Dermis blood vessel endothelial cell (primary cell): ENCODE data around the gene TRMT2A. TPM values are rescaled to one million over a fixed set of nuclear protein-coding genes. Genes with fewer than 3 reads are reported as not detected.
"Not testable (repeated sequence)": the region's sequence is repeated elsewhere in the genome, so short reads cannot be mapped to it uniquely, and the experiment has no call there.

Experiments used
- DNase-seq: peaks from one replicate; pipeline ENCODE4 v3.0.0; 2010
- total RNA-seq: library from RNA; depleted of rRNA; stranded (reverse); fragments of >200 nt; gene quantifications from 2 replicates; pipeline ENCODE4 v1.2.3, GENCODE V29; 2014

The TRMT2A gene
- total RNA-seq, 1 donor from 2014 or later, result 48.8 TPM

DNA sequence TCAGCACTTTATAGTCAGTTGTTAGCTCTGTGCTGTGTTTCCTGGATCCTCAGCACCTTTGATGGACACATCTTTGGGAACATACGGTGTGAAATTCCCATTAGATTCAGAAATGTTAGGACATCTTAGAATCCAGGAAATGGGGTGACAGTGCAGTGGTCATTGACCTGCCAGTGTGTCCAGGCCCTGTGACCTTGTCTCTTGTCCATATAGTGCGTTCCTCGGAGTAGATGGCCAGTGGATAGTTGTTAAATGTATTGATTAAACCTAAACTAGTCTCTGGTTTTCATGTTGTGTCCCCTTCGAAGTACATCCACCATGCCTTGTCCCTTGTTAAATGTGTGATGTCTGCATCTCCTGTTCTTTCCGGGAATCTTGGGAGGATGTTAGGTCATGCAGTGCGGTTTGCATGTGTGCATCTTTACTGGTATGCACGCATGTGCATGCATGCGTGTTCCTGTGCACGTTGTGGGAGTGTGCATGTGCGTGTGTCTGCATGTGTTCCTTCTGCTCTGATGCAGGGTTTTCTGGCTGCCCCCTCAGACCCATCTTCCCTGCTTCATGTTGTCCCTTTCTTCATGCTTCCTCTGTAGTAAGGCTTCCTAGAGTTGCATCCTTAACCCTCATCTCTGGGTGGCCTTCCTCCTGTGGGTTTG lies 33.0 kb downstream of the TRMT2A start:
- no peak for DNase-seq

DNA sequence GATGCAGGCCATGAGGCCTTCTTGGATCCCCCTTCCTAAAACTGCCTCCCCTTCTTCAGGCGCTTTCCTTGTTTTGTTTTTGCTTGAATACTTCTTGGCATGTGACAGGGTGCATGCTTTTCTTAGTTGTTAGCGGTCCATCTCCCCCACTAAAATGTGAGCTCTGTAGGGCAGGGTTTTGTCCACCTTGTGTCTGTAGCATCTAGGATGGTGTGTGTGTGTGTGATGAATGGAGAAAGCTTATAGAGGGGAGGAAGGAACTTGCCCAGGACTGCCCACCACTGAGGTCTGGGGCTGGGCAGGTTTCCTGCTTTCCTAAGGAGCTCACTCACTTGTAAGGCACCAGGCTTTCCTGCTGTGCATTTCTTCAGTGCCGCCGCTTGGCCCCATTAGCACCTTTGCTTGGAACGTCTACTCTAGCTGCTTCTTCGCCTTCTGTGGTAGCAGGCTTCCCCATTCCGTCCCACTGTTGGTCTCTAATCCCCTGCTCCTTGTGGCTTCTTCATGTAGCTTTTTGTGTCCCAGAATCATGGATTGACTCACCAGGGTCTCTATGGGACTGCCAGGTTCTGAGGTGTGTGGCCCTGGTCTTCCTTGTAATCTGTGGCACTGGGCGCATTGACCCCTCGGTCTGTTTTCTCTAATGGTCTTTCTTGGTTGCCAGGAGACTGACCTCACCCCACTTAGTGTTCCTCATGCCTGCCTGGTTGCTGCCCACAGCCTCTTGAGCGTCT lies 33.7 kb downstream of the TRMT2A start:
- peak; percentile 9 for DNase-seq

DNA sequence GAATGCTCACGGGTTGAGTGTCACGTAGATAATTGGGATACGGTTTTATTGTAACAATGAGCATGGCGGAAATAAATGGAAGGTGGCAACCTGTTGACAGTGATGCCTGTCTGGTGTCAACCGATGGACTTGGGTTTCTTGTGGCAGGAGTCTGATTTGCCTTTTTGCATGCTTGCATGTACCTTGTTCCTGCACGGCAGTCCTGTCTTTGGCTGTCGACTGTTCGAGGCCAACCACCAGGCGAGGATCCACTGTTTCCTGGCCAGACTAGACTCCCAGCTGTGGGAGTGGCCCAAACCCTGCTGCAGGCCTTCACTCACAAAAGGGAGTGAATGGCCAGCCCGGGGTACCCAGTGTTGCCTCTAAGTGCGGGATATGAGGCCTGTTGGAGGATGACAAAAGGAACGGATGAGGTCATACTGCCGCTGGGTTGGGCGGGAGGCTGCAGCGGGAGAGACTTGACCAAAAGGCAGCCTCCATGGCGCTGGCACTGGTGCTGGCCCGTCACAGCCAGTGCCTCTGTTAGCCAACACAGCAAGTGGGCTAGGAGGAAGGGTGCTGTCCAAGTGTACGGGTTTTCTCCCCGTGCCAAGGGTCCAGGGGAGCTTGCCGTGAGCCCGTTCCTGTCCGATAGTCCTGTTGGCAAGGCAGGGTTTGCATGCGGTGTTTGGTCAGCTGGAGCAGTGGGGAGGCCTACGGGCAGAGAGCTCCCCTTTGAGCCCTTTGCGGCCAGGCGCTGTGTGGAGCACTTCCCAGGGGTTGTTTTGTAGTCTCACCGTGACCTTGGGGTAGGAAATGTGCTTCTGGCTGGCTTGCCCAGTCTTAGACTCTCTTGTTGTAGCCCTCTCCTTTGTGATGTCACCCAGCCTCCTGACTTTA lies 36.0 kb downstream of the TRMT2A start:
- peak; percentile 75 for DNase-seq

DNA sequence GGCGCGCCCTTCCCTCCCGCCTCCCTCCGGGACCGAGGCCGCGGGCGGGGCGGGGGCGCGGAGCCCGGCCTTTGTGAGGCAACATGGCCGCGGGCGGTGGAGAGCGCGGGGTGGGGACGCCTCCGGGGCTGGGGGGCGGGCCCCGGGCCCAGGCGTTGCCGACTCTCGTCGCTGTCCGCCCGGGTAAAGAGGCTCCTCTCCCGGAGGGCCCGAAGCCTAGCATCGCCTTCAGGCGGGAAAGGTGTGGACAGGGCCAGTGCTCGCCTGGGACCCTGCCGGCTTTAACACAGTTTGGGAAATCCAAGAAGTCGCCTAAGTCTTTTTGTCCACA lies 36.6 kb downstream of the TRMT2A start:
- DNase-seq, result peak; percentile 64

DNA sequence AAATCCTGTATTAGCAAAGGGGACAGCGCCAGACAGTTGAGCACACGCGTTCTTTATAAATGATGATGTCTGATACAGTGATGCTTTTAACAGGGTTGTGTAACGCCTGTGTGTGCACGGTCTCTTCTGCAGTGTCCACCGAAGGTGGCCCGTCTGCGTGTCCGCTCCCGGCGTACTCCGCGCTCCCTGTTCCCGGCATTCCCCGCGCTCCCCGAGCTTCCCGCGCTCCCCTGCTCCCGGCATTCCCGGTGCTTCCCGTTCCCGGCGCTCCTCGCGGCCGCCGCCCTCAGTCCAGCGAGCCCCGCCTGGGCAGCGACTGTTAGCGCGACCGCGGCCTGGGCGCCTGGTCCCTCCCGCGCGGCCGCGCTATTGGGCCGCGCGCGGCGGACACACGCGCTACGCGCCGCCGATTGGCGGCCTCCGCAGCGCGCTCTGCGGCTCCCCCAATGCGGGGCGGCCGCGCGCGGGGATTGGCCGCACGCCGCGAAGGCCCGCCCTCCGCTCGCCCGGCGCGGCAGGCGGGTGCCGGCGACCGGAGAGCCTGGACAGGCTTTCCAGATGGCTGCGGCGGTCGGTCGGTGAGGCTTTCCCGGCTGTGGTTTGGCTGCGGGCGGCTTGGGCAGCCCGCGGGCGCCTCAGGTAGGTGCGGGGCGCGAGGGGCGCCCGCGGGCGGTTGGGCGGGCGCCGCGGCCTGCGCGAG lies 37.1 kb downstream of the TRMT2A start, which contains the start of gene DGCR8:
Gene DGCR8, plus strand, starts transcription at position 497 of the 700 bp plus-strand sequence. CDS start 5,723 bp downstream, outside the sequence.
- peak; percentile 93 for DNase-seq

DNA sequence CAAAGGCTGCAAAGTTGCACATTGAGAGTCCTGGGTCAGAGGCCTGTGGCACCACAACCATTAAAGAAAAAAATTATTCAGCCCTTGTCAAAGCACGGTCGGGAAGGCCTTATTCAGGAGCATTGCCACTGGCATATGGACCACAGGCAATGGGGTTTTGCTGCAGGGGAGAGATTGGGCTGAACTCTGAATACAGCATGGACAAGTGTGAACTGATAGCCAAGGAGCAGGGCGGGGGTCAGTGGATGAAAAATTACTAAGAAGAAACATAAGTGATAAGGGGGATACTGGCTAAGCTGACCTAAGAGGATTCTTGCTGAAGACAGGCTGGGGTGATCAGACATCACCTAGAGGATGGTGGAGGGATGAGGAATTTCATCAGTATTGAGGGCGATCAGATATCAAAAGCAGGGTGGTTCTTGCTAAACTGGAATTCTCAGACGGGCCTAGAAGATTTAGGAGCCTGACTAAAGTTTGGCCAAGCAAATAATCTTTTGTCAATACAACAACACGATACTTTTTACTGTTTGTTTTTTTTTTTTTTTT lies 40.3 kb downstream of the TRMT2A start:
- DNase-seq, result no peak

DNA sequence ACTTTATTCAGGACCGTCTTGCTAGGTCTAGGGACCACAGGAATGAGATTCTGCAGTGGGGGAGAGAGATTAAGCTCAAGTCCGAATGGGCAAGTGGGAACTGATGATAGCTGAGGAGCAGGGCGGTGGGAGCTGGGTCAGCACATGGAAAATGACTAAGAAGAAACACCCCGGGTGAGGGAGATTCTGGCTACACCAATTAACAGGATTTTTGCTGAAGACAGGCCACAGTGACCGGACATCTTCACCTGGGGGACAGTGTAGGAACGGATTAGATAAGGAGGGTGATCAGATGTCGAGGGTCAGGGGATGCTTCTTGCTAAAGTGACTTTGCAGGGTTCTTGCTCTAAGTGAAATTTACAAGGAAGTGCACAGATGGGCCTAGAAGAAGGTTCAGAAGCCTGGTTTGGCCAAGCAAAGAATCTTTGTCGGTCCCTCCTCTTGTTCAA lies 45.5 kb downstream of the TRMT2A start:
- DNase-seq, result no peak

DNA sequence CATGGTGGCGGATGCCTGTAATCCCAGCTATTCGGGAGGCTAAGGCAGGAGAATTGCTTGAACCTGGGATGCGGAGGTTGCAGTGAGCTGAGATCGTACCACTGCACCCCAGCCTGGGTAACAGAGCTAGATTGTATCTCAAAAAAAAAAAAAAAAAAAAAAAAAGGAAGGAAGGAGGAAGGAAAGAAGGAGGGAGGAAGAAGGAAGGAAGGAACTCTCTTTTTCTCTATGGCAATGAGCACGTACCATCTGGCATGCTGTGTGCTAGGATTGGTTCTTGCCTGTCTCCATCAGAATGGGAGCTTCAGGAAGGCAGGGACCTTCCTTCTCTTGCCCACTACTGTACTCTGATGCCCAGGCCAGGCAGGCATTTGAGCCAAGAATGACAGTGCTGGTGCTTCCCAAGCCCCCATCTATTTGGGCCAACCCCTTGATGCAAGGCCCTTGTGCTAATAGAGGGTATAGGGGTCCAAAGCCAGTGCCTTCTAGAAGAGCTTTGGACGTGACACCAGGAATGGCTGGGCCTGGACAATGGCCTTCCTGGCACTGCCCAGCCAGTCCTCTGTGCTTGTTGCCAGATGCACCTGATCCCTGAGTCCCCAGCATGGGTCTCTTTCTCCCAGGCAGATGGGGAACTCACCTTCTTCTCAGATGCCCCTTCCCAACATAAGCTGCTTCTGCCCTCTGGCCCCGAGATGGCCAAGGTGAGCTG lies 47.5 kb downstream of the TRMT2A start:
- DNase-seq, result no peak

DNA sequence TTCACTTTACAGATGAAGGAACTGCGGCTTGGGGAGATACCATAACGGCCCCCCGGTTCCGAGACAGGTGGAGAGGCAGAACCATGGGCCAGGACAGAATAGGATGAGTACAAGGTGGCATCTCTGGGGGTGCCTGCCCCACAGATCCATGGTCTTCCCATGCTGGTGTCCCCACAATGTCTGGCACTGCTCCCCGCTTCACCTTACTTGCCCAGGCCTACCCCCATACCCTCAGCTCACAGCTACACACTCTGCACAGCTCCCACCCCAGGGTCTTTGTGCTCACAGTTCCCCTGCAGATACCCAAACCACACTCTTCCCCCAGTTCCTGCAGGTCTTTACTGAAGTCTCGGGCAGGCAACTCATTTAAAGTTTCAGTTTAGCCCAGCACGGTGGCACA lies 48.4 kb downstream of the TRMT2A start:
- DNase-seq, result no peak

DNA sequence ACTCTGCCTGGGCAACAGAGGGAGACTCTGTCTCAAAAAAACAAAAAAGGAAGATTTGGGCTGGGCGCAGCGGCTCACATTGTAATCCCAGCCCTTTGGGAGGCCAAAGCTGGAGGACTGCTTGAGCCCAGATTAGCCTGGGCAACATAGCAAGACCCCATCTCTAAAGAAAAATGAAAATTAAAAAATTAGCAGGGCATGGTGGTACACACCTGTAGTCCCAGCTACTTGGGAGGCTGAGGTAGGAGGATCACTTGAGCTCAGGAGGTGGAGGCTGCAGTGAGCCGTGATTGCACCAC lies 49.7 kb downstream of the TRMT2A start:
- not testable (repeated sequence) for DNase-seq

DNA sequence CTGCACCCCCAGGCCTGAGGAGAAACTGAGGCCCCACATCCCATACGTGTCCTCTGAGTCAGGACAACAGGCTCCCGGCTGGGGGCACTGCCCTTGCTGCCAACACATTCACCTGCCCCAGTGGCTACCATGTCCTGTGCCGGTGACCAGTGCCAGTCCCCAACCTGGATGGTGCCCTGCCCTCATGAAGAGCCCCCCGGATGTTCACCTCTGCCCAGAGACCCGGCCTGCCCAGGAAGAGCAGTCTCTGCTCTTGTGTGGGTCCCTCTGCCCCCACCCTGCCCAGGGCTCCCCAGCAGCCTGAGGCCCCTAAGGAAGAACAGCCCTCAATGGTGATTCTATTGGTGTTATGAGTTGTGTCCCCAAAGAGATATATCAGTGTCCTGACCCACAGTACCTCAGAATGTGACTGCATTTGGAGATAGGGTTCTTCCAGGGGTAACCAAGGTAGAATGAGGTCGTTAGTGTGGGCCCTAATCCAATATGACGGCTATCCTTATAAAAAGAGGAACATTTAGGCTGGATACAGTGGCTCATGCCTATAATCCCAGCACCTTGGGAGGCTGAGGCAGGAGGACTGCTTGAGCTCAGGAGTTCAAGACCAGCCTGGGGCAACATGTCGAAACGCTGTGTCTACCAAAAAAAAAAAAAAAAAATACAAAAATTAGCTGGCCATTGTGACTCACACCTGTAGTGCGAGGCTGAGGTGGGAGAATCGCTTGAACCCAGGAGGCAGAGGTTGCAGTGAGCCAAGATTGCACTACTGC lies 50.2 kb downstream of the TRMT2A start:
- DNase-seq, result no peak

DNA sequence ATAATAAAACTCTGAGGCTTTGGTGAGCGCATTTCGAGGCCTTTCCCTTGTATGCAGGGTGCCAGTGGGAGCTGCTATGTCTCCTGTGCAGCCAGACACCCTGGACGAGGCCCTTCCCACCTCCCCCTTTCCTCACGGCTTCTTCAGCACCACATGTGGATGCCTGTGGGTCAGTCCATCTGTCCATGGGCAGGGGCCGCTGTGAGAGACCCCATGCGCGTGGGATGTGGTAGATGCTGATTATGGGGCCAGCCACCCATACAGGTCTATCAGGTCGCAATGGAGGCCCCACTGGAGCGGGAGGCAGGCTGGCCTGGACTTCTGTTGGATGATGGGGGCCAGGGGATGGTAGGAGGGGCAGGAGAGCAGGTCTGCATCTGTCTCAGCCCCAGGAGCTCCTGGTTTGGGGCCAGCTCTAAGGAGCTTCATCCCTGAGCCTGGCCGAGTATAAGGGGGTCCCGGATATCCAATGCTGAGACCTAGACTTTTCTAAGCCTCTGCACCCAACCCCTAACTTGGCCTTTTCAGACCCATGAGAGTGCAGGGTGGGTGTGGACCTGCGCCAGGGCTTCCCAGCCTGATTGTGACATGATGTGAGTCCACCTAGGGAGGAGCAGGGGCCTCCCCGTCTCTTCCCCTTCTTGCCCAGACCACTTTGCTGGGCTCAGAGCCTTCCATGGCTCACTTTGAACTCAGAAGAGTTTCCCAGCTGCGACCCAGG lies 51.0 kb downstream of the TRMT2A start:
- no peak for DNase-seq

DNA sequence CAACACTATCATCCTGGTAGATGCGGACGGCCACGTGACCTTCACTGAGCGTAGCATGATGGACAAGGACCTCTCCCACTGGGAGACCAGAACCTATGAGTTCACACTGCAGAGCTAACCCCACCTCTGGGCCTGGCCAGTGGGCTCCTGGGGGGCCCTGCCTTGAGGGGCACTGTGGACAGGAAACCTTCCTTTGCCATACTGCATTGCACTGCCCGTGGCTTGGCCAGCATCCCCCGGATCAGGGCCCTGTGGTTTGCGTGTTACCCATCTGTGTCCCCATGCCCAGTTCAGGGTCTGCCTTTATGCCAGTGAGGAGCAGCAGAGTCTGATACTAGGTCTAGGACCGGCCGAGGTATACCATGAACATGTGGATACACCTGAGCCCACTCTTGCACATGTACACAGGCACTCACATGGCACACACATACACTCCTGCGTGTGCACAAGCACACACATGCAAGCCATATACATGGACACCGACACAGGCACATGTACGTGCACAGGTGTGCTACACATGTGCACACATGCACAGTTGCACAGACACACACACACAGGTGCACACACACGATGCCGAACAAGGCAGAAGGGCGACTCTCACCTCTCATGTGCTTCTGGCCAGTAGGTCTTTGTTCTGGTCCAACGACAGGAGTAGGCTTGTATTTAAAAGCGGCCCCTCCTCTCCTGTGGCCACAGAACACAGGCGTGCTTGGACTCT lies 52.3 kb downstream of the TRMT2A start:
- no peak for DNase-seq

DNA sequence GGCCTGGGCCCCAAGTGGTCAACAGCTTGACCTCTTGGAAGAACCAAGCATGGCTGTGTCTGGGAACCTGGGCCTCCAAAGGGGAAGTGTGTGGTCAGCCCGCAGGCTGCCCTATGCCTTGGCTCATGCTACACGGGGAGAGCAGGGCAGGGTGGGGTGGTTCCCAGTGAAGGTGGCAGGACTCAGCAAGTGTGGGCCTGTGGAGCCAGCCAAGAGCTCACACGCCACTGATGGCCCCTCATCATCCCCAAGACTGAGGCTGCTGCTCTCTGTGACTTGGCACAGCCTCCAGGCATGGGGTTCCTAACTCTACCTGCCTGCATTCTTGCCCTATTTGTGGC lies 52.9 kb downstream of the TRMT2A start:
- no peak for DNase-seq

DNA sequence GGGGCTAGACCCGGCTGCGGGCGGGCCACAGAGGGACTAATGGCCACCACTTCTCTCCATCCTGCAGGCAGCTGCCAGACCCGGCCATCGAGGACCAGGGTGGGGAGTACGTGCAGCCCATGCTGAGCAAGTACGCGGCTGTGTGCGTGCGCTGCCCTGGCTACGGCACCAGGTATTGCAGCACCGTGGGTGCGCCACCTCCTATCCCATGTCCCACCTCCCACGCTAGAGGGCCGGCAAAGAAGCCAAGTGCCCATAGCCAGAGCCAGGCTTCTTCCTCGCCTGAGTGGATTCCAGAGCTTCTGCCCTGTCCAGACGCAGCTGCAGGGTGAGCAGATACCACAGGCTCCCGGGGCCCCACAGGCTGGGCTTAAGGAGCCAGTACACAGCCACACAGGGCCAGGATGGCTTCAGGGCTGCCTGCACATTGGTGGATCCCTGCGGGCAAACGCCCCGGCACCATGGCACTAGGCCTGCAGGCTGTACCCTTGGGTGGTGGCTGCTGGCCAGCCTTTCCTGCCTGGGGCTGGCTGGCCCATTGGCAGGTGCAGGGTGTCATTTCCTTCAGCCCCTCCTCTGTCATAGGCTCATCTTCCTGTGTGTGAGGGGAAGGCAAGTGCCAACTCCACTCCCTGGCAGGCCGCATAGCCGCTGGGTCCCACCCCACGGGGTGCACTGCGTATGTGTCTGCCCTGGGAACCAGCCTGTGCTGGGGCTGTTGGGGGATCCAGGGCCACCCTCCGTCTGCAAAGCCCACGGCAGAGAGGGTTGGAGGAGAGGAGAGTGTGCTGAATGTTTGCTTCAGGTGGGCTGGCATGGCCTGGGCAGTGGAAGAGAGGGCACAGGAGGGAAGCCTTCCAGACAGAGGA lies 53.5 kb downstream of the TRMT2A start:
- no peak for DNase-seq

DNA sequence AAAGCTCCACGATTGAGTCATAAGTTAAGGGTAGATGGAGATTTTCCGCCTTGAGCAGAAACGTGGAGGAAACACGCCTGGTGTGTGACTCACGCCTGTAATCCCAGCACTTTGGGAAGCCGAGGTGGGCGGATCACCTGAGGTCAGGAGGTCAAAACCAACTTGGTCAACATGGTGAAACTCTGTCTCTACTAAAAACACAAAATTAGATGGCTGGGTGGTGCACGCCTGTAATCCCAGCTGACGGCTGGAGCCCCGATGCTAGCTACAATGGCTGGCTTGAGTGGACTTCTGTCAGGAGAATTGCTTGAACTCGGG lies 54.3 kb downstream of the TRMT2A start:
- peak; percentile 88 for DNase-seq

DNA sequence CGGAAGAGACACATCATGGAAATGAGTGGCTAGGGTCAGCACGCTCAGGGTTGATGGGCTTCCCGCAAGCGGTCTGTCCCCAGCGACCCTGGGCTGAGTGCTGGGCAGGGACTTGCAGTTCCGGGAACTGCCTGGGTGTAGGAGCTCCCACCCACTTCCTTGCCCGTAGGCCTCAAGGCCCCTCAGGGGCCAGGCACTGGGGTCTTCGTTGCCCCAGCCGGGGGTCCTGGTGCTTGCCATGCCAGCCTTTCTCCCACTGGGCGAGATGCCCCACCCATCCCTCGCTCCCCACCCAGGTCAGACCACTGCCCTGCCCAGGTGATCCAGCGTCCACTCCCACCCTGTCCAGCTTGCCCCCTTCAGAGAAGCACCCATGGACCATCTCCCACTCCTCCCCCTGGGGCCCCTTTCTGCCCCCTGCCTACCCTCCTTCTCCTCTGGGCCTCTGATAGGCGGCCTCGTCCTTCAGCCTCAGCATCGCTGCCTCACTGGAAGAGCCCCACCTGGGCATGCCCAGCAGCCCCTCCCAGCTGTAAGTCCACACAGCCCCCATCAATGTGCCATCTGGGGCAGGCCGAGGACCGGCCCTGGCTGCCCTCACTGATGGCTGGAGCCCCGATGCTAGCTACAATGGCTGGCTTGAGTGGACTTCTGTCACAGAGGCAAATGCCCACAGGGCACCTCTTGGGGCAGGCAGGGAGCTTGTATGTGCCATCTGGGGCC lies 54.8 kb downstream of the TRMT2A start:
- no peak for DNase-seq
